IPS-NIHi11 (cell line): ENCODE results near the gene SRGAP3.

Experiments used
- DNase-seq: peaks from one replicate; pipeline ENCODE4 v3.0.0; 2012; ENCODE audit warnings: mixed read lengths, low spot score

Gene SRGAP3

DNA sequence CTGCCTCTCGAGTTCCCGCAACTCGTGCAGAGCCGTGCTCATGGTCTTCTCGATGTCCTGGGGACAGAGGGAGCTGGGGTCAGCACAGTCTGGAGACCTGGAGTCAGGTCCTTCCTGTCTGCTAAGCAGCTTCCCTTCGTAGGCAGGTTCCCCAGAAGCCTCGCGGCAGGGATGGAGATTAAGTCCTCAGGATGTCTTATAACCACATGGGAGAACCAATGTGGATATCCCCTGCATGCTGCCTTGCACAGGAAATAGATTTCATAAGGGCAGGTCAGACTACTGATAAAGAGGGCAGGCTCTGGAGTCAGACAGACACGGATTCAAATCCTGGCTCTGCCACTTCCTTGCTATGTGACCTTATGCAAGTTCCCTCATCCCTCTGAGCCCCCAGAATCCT is 263.6 kb downstream of the SRGAP3 start:
- DNase-seq: no peak

DNA sequence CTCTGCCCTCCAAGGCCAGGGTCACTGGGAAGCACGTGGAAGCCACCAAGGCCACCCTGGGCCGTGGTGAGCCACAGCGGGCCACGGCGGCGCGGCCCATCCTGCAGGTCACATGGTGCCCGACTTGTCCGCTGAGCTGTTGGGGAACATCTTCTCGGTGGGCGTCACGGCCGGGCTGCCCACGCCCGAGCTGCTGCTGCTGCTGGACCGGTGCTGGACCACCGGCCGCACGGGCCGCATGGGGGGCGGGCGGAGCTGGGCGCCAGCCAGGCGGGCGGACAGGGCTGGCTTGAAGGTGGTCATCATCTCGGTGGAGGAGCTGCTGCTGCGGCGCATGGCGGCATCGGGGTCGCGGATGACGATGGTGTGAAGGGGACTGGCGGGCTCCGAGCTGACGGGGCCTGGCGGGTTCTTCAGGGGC is 264.0 kb downstream of the SRGAP3 start:
- no peak for DNase-seq

DNA sequence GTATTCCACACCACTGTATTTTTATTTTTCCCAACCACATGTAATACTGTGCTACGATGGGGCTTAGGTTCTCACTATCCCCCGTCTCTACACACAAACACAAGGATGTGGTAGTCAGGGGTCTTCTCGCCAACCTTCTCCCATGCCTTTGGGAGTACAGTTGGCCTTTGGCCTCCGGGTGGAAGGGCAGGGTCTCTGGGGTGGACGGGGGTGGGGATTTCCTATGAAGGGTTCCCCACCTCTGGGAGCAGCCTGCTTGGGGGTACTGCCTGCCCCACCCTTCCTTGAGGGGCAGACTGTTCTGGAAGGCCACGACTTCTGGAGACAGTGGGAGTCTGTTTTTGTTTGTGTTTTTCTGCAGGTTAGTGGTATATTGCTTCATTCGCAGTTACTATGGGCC is 264.9 kb downstream of the SRGAP3 start:
- no peak for DNase-seq

DNA sequence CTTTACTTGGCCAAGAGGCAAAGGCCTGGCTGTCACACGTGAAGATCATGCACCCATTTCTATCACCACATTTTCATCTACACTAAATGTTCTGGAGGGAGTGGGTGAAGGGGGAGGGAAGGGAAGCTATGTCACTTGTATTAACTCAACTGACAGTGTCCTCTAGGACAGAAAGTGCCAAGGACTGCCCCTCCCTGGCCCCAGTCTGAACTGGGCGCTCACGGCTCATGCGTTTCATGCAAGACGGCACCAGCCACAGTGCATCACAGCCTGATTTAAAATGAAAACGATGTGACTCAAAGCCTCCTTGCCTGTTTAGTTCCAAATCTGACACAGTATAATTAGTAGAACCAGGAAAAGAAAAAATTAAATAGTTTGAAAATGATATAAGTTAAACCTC is 265.4 kb downstream of the SRGAP3 start:
- no peak for DNase-seq

DNA sequence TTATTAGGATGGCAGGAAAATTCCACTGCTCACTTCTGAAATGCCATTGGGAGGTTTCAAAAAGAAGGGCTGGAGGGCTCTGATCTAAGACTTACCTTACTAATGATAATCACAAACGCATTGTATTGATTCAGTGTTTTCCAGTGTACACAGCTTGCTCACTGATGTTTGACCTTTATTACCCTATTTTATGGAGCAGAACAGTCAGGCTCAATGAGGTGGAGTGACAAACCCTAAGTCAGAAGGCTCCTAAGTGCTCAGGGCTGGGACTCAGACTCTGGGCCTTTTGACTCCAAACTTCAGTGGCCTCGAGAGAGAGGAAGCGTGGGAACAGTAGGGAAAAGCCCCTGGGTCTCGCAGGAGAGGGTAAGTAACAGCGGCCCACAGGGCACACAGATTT is 265.9 kb downstream of the SRGAP3 start:
- DNase-seq: no peak

DNA sequence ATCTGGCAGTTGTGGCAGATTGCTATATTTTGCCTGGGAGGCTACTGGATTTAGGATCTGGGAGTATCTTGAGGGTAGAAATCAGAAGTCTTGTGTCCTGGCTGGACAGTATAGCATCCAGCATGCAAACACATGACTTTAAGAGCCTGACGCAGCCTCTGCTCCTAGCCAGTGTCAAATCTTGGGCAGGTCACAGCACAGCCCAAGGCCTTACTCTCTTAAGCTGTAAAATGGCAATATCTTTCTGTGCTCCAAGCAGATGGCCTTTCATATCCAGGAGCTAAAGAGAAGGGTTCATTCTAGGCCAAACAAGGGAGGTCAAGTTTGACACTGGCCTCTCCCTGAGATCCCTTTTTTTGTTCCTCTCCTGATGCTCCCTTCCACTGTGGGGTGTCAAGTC is 266.4 kb downstream of the SRGAP3 start:
- DNase-seq: no peak

DNA sequence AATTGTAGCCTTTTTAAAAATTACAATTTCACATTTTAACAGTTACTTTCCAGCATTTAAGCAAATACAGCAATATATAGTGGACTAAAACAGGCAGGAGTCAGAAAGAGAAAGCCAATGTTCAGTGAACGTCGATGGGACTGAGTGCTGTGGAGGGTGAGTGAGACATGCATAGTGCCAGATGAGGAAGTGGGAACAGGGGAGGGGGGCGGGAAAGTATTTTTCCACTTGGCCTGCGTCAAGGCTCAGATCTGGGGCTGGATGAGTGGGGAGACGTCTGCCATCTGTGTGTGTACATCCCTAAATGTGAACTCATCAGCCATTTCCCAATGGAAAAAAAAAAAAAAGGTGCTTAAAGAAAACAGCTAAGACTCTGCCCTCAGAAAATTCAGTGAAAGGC is 266.9 kb downstream of the SRGAP3 start:
- no peak for DNase-seq

DNA sequence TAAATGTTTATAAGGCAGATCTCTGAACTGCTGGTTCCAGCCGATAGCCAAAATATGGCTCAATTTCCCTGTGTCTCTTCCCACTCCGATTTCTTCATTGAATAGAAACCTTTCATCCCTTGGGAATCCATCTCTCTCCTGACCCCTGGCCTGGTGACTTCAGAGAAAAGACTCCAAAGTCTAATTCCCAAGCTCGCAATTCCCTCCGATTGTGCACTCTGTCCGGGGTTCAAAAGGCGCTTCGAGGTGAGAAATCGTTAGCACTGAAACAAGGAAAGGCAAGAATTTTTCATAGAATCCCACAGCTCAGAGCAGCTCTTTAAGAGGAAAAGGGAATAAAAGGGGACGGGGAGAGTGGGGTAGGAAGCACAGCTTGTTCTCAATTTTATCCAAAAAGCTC is 267.7 kb downstream of the SRGAP3 start:
- no peak for DNase-seq

DNA sequence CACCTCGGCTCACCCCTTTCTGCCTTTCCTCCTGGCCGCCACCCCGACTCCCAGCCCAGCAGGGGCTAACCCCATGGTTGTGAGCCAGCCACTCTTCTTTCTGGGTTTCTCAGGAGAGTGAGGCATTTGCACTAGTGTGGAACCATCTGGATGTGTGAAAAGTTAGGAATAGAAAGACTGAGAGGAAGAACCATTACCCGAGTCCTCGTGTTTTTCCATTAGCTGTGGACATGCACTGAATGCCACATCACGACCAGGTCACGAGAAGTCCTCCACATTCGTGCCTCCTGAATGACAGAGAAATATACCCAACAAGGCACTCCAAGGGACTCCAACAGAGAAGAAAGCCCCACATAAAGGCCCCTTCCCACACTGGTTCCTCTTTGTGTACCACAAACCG is 268.1 kb downstream of the SRGAP3 start:
- DNase-seq: no peak

DNA sequence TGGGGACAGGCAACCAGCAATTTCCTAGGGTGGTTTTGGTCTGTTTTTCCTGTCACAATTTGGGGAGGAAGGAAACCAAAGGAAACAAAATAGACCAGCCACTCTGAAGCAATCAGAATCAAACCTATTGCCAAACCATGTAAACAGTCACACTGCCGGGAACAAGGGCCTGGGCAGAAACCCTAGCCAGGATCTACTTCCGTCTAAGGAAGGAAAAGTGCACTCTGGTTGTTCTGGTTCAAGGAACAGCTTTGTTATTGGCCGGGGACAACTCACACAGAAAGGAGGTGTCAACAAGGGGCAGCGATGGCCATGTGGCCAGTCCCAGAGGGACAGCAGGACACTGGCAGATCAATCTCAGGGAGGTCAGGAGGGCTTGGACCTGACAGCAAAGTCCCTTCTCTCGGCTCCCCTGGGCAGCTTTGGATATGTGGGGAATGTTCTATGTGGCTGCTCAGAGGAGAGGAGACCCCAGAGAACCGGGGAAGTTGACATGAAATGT is 268.6 kb downstream of the SRGAP3 start:
- DNase-seq: no peak

DNA sequence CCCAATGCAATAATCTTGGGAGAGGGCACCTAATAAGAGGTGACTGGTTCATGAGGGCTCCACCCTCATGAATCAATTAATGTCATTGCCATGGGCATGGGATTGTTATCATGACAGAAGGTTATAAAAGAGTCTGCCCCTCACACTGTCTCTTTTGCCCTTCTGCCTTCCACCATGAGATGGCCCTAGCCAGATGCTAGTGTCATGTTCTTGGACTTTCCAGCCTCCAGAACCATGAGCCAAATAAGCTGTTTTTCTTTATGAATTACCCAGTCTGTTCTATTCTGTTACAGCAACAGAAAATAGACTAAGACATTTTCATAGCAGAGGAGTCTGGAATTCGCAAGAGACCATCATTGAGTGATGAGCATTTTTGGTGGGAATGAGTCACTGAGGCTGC is 270.2 kb downstream of the SRGAP3 start:
- DNase-seq: no peak

DNA sequence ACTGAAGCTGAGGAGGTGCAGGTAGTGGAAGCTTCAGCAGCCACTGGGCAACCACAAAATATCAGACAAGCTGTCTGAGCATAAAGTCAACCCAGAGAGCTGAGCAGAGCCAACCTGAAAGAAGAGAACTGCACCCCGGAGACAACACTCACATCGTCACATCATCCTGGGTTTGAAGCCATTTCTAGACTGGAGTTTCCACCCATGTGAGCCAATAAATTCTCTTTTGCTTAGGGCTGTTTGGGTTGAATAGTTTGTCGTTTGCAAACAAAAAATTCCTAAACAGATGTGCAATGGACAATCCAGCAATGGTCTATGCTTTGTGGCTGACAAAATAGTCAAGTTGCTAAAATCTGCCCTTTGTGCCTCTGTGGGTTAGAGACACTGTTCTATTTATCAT is 270.9 kb downstream of the SRGAP3 start:
- no peak for DNase-seq

DNA sequence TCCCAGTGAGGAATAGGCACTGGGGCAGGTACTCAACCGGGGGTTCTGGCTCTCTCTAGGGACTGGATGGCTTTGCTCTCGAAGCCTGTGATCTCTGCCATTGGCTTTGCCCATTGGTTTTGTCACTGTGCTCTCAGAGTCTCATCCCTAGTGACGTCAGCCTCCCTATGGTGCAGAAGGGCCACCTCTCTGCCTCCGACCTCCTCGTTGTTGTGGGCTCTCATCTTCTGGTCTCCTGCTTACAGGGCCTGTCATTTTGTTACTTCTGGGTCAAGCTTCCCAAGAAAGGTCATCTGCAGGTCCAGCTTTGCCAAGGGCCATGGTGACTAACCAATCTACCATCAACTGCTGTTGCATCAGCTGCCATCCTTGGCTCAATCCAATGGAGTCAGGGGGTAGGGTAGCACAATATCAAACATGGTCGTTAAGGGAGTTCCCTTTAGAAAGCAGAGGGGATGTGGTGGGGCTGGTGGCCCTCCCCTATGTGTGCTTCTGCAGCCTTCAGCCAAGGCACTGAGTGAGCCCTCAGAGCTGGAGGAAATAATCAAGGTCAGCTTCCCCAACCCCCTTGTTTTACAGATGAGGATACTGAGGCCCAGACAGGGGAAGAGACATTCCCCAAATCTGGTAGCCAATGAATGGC is 272.8 kb downstream of the SRGAP3 start:
- DNase-seq: no peak

DNA sequence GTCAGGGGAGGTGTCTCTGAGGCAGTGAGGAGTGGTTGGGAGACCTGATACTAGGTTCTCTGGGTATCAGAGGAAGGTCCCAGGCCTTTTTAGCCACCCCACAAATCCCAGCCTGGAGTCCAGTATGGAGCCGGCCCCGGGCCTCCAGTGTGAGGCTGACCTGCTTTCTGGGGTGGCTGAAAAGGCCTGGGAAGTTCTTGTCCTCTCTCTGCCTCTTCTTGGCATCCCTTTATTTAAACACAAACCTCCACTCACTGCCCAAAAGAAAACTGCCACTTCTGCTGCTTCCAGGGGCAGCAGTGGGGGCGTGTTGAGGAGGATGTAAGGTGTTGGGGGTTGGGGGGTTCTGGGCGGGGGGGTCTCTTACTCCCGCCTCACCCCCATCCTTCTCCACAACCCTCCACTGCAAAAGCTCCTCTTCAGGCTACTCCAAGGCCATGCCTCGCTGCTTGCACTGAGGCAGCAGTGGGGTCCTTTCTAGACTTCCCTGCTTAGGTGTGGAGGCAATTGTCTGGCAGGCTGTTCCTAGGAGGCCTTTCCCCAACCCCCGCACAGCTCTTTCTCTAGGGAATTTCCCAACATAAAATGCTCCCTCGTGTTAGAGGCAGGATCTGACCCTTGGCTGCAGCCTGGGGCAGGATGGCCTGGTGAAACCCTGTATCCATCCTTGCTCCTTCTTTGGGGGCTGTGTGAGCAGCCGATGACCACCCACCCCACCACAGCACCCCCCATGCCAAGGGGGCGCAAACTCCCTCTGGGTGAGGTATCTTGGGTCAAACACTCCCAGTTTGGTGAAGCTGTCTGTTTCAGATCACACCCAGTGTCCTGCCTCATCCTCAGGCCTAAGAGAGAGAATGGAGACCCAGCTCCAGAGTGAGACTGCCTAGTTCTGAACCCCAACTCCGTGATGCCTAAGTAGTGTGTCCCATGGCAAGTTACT is 274.1 kb downstream of the SRGAP3 start:
- DNase-seq: no peak

DNA sequence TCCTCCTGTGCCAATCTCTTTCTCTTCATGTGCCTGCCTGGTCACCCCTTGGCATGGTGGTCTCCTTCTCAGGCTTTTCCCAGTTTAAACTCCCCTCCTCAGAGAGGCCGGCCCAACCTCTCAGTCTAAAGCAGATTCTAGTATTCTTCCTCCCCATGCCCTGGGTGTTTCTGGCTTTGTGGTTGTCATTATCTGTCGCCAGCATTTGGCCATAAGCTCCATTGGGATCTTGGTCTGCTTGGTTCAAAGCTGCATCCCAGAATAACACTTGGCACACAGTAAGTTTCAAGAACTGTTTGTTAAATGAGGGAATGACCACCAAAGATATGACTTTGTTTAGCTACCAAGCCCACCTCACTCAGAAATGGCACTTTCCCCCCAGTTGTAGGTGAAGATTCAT is 275.0 kb downstream of the SRGAP3 start:
- no peak for DNase-seq

DNA sequence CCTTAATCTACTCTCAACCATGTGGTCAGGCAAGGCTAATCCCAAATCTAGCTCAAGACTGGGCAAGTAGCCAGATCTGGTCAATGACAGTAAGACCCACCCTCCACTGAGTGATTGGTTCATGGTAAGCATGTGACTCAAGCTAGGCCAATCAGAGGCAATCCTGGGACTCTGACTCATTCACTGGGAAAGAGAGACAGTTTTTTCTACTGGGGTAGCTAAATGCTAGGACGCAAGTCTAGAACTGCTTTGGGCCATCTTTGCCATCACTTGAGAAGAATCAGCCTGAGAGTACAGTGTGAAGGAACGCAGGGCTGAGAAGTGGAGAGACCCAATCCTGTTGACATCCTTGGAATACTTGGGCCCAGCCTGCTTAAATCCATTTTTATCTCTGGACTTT is 276.8 kb downstream of the SRGAP3 start:
- DNase-seq: peak; percentile 45

DNA sequence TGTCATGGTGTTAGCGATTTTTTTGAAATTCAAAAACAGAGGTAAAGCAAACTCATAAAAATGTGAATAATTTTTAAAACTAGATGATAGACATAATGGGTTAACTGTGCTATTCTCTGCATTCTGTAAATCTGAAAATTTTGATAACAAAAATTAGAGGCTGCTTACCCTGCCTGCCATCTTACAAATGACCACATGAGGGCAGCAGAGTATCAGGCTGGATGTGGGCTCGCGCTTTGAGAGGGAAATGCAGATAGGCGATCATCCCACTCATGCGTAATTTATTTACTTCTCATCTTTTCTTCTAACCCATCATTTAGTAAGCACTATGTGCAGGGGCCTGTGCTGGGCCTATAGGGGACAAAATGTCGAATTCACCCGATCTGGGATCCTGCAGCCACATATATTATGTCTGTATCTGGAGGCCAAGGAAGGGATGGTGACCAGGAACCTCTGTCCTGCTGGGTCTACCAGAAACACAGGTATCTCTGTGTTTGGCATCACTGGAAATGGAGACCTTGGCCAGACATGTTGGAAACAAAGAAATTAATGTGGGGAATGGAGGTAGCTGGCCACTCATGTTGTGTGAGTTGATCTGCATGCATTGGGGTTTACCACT is 278.4 kb downstream of the SRGAP3 start:
- DNase-seq: peak; percentile 73

DNA sequence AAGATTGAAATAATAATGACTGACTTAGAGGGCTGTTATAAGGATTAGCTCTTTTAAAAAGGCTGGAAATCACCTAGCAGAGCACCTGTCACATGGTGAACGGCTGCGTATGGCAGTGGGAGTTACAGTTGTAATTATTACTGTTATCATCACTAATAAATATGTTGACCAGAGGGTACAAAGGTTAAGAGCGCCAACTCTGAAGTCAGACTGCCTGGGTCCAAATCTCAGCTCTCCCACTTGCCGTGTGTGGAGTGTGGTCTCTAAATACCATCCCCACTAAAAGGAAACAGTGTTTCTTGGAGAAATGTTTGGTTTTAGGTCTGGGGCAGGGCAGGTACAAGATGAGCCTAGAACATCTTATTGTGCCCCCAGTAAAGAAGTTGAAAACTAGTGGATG is 280.2 kb downstream of the SRGAP3 start:
- no peak for DNase-seq

DNA sequence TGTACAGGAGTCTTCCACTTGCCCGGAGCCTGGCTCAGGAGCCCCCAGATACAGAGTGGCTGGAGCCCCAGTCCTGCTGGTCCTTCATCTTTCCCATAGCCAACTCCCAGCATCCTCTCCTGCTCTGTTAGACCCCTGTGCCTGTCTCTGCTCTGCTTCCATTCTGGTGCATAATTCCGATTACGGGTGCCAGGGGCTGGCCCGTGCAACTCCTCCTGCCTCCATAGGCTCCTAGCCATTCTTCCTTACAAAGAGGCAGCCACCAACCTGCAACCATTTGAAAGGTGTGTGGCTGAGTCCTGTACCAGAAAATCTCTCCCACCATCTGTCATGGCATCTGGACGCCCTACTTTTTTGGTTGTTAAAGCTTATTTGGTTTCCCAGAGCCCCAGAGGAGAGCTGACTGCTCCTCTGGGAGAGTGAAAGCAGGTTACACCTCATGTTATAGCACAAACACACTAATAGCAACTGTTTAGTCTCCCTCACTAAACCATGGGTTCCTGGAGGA is 281.0 kb downstream of the SRGAP3 start:
- DNase-seq: no peak

DNA sequence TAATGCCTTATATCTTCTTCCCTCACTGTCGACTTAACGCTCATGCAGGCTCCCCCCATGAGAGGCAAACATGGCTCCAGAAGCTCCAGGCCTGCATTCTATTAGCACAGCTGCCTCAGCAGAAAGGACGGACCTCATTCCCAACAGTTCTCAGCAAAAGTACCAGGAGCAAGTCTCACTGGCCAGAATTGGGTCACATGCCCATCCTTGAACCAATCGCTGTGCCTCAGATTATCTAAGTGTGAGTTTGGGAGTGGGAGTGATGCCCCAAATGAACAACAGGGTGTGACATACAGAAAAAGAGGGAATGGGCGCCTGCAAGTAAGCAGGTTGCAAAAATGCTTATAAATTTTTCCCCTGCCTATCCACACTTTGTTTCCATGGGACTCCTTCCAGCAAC is 281.9 kb downstream of the SRGAP3 start:
- no peak for DNase-seq

DNA sequence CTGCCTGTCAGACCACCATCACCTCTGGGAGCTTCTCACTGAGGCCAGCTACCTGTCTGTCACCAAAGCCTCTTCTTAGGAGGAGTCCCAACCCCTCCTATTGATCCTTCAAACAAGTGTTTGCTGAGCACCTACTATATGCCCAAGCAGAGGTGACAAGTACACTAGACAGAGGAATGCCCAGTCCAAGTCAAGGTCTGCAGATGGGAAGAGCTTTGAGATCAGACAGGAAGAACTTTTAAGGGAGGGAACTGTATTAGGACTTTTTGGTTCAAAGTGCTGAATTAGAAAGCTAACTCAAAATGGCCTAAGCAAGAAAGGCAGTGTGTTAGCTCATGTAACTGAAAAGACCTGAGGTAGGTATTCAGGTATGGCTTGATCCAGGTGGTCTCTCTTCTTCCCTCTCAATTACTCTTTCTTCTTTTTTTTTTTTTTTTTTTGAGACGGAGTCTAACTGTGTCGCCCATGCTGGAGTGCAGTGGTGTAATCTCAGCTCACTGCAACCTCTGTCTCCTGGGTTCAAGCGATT is 282.6 kb downstream of the SRGAP3 start:
- DNase-seq: no peak

DNA sequence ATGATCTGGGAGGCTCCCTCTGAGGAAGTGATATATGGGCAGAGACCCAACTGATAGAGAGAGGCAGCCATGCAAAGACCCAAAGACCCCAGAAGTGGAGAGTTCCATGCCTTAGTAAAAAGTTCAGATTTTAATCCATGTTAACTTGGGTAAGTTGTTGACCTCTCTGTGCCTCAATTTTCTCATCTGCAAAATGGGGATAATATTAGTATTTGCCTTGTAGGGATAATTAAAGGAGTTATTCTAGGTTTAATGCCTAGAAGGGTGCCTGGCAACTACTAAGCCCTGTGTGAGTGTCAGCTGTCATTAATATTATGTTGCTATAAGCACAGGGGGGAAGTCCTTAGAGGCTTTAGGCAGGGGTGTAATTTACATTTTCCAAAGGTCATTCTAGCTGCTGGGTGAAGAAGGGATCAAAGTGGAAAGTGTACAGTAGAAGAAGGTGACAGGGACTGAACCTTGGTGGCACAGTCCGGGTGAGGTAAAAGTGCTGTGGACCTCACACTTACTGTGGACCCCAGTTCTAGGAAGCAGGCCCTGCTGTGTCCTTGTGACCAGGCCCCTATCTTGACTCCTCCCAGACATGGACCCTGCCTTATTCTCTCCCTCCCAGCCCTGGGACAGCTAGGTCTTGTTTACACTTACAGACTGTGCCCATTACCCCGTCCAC is 283.2 kb downstream of the SRGAP3 start:
- no peak for DNase-seq
